ENCODE data around the gene PLEKHA8.
"Not testable (repeated sequence)": the region's sequence is repeated elsewhere in the genome, so short reads cannot be mapped to it uniquely, and the experiment has no call there.

PLEKHA8 gene

DNA sequence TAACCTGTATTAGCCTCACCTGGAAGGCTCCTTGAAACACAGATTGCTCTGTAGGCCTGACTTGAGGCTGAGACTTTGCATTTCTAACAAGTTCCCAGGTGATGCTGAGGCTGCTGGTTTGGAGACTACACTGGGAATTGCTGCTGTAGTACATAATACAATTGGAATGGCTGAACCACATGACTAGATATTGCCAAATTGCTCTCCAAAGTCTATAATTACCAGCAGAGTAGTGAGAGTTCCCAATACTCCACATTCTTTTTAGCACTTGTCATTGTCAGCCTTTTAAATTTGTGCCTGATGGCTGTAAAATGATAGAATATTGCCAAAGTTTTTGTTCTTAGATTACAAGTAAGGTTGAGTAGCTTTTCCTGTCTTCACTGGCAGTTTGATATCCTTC, 39.9 kb downstream of the PLEKHA8 start:
- DNase-seq, result no peak

DNA sequence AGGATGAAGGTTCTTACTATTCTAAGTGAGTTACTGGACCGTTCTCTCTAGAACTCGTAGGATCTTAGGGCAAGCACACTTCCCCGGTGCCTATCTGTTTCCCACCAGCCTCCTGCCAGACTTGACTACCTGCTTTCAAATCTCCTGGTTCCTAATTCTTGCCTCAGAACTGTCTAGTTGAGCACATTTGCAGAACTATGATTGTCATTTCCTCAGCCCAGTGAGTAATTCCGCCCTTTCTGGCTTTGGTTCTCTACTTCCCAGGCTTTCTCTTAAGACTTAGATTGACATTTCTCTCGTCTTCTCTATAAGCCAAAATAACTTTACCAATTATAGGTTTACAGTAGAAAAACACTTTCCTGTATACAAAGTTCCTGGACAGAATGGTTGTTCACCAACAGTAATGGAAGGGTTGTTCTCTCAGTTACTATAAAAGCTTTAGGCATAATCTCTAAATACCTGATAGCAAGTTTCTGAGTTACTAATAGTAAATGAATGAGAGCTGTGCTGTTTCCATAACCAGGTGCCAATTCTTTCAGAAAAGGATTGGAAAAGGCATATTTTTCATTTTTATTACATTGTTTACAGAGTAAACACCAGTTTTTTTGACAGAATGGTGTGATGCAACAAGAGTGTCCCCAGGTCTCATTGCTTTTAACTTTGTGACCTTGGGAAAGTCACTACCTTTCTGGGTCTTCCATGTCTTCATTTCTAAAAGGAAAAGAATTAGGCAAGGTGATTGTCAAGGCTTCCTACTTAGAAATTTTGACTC, 41.1 kb downstream of the PLEKHA8 start:
- no peak for DNase-seq

DNA sequence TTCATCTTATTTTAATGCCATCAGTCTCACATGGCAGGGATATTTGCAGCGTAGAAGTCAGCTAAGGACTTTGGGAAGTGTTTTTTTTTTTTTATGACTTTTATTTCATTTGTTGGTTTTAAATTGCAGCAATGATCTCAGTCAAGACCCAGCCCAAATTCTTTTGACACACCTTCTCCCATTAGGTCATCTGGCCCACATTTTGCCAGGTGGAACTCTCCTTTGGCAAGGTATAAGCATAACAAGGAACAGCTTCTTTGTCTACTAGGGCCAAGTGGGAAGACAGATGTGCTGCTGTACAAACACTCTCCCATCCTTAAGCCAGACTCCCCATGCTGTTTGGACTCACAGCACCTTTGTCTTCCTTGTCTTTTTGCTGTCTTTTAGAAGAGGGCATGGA, 41.8 kb downstream of the PLEKHA8 start:
- DNase-seq, result no peak

DNA sequence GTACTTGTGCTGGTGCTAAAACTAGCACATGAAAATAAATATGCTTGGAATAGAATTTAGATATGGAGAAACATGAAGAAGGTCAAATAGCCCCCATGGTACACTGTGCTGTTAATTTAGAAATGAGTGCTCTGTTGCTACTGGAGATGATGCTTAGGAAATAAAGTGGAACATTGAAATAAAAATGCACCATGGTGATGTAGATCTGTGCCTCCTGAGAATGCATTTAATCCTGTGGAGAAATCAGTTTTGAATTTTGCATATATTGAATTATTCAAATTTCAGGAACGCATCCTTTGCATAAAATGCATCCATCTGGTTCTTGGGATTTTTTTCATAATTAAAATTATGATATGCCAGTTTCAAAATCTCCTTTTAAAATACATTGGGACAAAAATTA, 44.5 kb downstream of the PLEKHA8 start:
- DNase-seq, result no peak

DNA sequence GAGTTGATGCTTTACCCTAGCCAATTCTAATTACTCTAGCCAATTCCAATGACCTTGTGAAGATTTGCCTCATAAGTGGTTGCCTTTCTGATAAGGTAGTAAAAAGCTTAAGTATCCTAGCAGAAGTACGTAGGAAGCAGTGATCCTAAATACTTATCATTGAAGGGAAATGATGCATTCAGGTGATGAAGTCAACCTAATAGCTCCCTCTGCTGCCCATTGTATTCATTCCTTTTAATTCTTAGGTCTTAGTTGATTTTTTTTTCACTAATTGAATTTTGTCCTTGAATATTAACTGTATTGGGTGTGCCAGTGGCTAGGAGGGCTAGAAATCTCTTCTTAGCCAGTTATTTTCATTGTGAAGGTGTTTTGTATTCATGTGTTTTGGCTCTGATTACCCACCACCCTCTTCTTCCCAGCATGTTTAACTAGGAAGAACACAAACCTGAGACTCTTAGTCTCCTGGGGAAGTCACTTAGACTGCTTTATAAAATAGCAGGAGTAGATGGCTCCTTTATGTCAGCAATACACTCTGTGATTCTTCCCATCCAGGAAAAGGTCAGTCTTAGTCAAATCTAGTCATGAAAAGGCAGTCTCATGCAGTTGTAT, 46.3 kb downstream of the PLEKHA8 start:
- DNase-seq, result no peak

DNA sequence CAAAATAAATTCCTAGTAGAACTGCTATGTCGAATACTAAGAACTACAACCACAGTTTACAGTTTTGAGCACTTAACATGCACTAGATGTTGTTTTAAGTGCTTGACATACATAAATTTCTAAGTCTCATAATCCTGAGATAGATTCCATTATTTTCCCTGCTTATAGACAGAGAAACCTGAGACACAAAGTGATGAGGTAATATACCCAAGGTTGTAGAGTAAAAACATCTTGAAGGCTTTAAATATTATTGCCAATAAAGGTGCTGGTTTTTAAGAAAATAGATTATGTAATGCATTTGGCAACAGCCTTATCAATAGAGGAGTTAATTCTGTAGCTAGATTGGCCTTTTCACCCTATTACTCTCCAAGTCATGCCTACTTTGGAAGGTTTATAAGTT, 48.2 kb downstream of the PLEKHA8 start:
- DNase-seq, result no peak

DNA sequence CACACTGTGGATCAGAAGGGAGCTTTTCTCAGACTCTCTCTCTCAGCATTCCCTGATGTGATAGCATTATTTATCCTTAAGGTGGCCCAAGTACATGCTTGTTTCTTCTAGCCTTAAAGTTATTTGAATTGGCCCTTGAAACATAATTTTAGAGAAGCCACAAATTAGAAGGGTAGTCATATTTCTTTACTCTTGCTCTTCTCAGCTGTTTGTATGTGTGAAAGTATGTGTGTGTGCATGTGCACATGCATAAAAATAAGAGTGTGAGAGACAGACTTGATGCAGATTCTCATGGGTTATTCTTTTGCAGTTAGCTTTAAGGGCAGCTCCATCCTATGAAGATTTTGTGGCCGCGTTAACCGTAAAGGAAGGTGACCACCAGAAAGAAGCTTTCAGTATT, 50.1 kb downstream of the PLEKHA8 start:
- DNase-seq, result no peak

DNA sequence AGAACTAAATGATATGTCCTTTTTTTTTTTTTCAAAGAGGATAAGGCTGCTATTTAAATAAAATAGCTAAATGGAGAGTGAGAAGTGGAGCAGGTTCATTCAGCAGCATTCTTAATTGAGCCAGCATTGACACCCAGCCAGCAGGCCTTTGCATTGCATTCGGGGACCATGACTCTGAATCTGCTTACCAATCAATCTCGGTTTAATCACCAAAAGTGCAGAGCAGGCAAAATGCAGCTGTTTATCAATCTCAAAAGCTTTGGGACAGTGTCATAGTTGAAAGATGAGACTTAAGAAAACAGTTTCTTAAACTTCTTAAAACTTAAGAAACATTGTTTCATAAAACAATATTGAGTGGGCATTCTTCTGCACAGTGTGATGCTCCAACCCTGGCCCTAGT, 51.7 kb downstream of the PLEKHA8 start:
- no peak for DNase-seq

DNA sequence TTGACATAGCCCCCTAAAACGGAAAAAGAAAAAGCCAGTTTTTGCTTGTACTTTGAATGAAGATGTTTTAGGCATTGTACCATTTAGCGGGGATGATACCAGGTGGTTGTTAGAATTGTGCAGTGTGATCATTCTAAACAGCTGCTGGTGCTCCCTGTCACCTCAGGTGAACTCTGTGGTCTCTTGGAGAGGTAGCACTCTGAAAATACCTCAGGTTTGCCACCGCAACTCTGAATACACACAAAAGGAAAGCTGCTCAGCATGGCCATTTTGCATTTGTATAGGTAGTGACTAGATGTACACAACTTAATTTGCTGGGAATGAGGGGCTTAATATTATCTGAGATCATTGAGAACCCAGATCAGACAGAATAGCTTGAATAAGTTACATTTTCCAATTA, 52.6 kb downstream of the PLEKHA8 start:
- DNase-seq, result no peak

DNA sequence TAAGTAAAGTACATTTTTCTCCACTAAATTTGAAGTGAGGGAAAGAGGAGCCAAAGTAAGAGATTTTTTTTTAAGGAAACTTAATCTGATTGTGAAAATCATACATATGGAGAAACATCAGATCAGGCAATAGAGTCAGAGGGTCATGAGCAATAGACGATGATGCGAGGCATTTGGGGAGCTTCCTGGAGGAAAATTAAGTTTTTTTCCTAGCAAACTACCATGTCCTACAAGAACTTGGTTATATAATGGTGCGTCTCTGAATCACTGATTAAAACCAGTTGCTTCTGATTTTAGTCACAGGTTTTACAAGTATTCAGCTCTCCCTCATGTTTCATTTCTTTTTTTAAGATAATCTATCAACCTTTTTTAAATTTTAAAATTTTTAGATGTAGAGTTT, 54.5 kb downstream of the PLEKHA8 start:
- DNase-seq, result no peak

DNA sequence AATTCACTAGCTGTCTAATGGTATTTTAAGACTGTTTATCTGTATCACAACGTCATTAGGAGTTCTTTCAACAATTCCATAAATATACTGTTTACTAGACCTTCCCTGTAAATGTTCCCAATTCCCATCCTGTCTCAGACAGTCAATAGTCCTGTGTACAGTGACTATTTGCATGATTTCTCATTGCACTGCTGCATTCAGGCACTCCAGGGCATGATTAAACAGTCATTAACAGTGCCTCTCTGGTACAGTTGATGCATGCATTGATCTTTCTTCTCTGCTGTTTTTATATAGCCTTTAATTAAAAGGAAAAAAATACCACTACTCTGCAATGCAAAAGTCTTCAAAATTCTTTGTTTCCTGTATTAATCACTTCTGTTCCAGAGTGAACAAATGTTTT, 55.1 kb downstream of the PLEKHA8 start:
- no peak for DNase-seq

DNA sequence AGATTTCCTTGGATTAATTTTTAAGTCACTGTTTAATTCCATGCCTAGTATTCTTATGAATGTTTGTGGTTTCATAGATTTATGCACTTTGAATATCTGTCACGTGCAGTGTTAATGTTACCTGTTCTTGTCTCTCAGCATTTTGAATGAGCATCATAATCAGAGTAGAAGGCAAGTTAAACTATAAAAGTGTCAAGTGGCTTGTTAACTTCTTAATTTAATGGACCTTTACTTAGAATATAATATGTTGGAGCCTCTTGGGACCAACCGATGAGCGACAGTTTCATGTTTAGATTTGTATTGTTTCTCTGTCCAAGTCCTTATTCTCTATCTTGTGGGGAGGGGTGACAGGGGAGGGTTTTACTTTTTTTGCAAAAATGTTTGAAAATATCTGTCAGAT, 56.0 kb downstream of the PLEKHA8 start:
- no peak for DNase-seq

DNA sequence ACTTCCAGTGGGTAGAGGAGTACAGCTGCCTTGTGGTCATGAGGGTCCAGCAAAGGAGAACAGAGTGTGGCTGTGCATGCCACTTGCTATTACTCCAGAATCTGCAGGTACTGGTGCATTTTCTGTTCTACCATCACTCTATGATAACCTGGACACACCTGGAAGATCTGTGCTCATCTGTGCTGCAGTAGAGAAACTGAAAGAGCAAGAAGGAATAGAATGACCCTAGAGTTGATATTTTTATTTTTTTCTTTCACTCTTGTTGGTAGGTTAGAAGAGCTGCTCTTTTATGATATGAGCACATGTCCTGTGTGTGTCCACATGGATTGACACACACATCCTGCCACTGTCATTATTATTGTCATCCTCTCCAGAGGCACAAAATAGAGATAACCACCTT, 58.3 kb downstream of the PLEKHA8 start:
- no peak for DNase-seq

DNA sequence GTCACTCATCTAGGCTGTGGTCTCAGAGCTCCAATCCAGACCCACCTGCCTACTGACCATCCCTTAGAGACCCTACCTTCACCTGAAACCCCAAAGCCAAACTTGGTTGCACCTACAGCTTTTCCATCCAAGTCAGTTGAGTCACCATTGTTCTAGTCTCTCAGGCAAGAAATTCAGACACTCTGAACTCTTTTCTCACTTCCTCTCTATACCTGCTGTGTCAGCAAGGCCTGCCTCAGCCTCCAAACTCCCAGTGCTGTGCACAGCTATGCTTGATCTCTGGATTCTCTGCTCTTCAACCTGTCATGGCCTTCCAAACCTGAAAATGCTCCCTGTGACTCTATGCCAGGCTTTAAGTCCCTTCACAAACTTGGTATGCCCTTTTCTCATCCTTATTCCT, 59.2 kb downstream of the PLEKHA8 start:
- DNase-seq, result no peak

DNA sequence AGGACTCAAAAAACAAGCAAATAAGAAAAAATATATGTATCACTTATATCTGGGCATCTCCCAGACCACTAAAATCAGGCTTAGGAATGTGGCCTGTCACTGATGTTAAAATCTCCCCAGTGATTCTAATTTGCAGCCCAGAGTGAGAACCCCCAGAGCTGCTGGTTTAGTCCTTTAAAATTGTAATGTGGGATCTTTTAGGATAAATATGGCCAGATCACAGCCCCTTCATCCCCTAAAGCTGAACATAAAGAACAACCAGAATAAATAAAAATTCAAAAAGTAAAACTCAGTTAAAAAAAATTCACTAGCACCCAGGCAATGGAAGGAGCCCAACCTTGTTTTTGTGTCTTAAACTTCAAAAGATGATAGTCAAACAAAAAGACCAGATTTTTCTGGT, 60.1 kb downstream of the PLEKHA8 start:
- DNase-seq, result no peak

DNA sequence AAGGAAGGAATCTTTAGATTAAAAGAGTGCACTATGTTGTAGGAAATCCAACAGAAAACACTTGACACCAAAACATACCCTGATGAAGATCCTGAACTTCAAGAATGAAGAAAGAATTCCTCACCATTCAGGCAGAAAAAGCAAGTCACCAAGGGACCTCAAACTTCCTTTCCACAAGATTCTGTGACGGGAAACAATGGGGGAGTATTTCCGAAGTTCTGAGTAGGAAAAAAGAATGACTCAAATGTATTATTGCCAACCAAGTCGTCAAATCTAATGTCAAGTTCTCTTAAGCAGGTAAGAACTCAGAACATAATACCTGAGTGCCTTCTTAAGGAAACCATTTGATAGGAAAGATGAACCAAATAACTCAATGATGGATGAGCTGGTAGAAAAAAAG, 61.9 kb downstream of the PLEKHA8 start:
- DNase-seq, result no peak

DNA sequence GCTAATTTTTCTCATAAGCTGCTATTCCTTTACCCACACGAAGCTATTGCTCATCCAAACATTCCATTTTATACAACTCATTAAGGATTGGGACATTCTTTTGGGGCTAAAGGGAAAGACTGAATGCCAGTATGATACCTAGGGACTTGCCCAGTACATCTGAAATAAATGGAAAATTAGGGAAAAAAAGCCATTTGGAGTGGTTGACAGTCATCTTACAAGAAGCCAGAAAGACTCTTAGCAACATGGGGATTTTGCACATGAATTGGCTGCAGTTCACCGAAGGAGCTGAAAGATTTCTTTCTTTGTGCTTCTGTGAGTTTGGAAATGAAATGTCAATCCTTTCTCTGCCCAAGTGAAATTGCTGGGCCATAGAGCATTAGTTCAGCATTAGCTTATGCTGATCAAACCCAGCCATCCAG, 63.3 kb downstream of the PLEKHA8 start:
- no peak for DNase-seq

DNA sequence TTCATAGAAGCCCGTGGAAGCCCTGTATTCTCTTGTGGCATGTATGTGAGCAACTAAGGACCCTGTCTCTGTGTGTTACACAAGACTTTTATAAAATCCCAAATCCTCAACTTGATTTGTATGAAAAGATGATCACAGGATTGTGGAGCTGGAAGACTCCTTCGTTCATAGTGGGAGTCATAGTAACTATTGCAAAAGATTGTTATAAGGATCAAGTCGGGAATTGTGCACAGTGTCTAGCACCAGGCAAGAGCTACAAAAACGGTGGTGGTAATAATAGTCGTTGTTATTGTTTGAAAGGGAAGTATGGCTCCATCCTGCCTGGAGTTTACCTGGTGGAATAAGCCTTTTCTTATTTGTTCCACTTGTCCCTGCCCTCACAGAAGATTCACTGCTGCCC, 63.8 kb downstream of the PLEKHA8 start:
- DNase-seq, result no peak

DNA sequence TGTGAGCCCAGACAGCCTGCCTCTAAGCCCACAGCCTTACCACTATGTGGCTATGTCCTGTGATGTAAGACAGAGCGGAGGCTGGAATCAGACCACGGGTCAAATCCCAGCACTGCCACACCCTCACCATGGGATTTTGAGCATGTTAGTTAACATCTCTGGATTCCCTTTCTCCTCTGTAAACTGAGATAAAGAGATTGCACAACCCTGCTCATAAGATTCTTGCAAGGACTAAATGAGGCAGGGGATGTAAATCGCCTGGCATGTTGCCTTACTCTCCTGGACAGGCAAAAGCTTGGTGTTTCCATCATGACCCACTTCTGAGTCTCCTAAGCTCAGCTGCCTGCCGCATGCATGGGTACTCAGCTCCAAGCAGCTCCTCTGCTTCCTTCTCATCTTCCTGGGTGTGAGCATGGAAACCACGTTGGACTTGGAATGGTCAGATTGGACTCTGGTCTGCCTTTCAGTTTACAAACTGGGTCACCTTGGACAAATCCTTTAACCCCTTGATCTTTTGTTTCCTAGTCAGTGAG, 65.3 kb downstream of the PLEKHA8 start:
- no peak for DNase-seq

DNA sequence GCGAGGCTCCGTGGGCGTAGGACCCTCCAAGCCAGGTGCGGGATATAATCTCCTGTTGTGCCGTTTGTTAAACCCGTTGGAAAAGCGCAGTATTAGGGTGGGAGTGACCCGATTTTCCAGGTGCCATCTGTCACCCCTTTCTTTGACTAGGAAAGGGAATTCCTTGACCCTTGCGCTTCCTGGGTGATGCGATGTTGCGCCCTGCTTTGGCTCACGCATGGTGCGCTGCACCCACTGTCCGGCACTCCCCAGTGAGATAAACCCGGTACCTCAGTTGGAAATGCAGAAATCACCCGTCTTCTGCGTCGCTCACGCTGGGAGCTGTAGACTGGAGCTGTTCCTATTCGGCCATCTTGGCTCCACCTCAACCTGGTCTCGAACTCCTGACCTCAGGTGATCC, 70.4 kb downstream of the PLEKHA8 start:
- DNase-seq, result not testable (repeated sequence)

DNA sequence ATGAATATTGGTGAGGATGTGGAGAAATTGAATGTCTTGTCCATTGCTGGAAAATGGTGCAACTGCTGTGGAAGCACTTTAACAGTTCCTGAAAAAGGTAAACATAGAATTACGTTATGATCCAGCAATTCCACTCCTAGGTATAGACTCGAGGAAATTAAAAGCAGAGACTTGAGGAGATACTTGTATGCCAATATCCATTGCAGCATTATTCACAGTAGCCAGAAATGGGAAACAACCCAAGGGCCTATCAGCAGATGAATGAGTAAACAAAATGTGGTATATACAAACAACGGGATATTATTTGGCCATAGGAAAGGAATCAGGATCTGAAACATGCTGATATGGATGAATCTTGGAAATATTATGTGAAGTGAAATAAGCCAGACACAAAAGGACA, 74.1 kb downstream of the PLEKHA8 start:
- no peak for DNase-seq

DNA sequence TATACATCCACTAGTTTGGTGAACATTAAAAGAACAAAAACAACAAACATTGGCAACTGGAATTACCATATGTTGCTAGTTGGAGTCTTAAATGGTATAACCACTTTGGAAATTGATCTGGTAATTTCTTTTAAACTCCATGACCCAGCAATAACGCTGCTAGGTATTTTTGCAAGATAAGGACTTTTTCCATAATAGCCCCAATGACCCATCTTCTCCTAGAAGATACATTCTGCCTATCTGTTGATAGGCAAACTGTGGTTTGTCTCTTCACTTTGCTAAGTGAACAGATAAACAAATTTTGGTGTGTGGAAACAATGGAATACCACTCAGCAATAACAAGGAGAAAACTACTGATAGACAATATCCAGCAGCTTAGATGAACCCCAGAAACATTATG, 75.9 kb downstream of the PLEKHA8 start:
- DNase-seq, result no peak

DNA sequence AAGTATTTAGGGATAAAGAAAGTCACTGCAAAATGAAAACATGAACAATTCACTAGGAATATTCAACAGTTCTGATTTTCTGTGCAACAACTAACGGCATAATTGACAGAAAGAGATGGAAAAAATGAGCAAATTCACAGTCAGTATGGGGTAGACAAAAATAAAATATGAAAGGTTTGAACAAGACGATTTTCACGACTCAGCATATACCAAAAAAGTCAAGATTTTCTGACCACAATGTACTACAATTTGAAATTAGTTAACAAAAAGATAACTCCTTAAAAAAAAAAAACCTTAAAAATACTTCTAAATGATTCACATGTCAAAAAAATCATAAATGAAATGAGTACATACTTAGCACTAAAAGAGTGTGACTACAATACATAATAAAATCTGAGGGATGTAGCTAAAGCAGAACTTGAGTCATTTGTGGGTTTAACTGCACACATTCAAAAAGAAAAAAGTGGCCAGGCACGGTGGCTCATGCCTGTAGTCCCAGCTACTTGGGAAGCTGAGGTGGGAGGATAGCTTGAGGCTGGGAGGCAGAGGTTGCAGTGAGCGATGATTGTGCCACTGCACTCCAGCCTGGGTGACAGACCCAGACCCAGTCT, 84.0 kb downstream of the PLEKHA8 start:
- DNase-seq, result no peak

DNA sequence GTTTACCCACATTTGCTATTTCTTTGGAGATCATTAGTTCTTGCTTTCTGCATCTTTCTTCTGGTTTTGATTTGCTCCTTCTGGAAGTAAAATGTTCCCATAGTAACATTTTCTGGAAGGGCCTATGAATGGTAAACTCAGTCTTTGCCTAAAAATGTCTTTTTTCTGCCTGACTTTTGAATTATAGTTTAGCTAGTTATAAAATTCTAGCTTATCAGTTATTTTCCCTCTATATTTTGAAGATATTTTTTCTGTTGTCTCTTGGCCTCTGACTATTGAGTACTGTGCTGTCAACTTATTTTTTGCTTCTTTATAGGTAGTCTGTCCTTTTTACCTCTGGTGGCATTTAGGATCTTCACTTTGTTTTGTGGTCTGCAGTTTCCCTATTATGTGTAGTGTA, 84.9 kb downstream of the PLEKHA8 start:
- DNase-seq, result no peak

Data from activated effector memory CD4-positive, alpha-beta T cell treated with anti-CD3 and anti-CD28 coated beads, Interleukin-2, amount 50 U/mL, for 16 hours (primary cell).